ENCODE data around the gene AOPEP. TPM values are rescaled to one million over a fixed set of nuclear protein-coding genes. Genes with fewer than 3 reads are reported as not detected.
A peak's percentile ranks its signal among the peaks of the same experiment; 100 is the strongest.

The AOPEP gene
- total and polyA plus RNA-seq, 2 of the 13 experiments (the other 11 are each of a cell fraction or from before 2014, with no cell fraction given): 22.2 to 41.6 TPM

DNA sequence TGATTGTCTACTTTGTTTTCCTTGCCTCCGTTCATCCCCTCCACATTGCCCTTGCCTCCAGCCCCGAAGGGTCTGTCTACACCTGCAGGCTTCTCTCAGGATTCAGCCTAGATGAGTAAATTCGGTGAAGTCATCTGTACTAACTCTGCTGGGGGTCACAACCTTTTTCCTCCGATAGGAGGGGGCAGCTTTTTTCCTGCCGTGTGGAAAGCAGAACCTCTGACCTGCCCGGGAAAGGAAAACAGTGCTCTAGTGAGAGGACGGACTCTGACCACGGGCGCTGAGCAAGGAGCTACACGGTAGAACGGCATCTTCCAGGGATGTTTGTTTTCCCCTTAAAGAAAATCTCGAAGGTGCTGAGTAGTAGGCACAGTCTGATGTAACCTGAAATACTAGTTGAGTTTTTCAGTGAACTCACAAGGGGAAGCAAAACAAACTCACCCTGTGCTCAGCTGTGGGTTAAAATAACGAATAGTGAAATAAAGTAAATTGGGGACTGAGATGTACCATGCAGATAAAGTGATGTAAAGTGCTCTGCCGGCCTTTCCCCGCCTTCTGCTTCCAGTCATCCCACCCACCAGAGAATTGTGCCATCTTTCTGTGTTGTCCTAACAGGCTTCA, 281.8 kb downstream of the AOPEP start (continued):
- TF ChIP-seq, protein P1, sequence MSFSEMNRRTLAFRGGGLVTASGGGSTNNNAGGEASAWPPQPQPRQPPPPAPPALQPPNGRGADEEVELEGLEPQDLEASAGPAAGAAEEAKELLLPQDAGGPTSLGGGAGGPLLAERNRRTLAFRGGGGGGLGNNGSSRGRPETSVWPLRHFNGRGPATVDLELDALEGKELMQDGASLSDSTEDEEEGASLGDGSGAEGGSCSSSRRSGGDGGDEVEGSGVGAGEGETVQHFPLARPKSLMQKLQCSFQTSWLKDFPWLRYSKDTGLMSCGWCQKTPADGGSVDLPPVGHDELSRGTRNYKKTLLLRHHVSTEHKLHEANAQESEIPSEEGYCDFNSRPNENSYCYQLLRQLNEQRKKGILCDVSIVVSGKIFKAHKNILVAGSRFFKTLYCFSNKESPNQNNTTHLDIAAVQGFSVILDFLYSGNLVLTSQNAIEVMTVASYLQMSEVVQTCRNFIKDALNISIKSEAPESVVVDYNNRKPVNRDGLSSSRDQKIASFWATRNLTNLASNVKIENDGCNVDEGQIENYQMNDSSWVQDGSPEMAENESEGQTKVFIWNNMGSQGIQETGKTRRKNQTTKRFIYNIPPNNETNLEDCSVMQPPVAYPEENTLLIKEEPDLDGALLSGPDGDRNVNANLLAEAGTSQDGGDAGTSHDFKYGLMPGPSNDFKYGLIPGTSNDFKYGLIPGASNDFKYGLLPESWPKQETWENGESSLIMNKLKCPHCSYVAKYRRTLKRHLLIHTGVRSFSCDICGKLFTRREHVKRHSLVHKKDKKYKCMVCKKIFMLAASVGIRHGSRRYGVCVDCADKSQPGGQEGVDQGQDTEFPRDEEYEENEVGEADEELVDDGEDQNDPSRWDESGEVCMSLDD (CRISPR knock-in tag; IDR thresholded peaks at IDR 0.05; ENCODE audit: borderline replicate concordance): no peak
- TF ChIP-seq ZMYM4 (CRISPR knock-in tag; IDR thresholded peaks at IDR 0.05) (peak; percentile 59; the same call in 1 of the 2 replicates), NCOA2 (CRISPR knock-in tag; IDR thresholded peaks at IDR 0.05) (peak; percentile 65; the same call in 1 of the 2 replicates), ZNF331 (CRISPR knock-in tag; IDR thresholded peaks at IDR 0.05) (no peak; the same call in 1 of the 2 replicates), CBX5 (CRISPR knock-in tag; IDR thresholded peaks at IDR 0.05; ENCODE audit: borderline replicate concordance) (0 out of 2 replicates have a peak, but pooled peaks have one; percentile 39), TCF7 (IDR thresholded peaks at IDR 0.05; ENCODE audit: low read depth) (peak; percentile 56; the same call in 1 of the 2 replicates), CEBPB (IDR thresholded peaks at IDR 0.05; ENCODE audit: borderline replicate concordance, low read depth, low read length) (no peak), ZNF746 (CRISPR knock-in tag; IDR thresholded peaks at IDR 0.05) (peak; percentile 54; the same call in 1 of the 2 replicates), FOXK1 (CRISPR knock-in tag; IDR thresholded peaks at IDR 0.05; ENCODE audit: borderline replicate concordance, low read depth) (peak; percentile 40; the same call in 1 of the 2 replicates), ZNF546 (CRISPR knock-in tag; conservative IDR thresholded peaks at IDR 0.05) (no peak), TBX2 (CRISPR knock-in tag; IDR thresholded peaks at IDR 0.05; ENCODE audit: borderline replicate concordance) (peak; percentile 61; the same call in 1 of the 2 replicates), NR2F2 (IDR thresholded peaks at IDR 0.05; ENCODE audit: borderline replicate concordance, low read depth) (peak; percentile 93), CREM (IDR thresholded peaks at IDR 0.05) (peak; percentile 51; the same call in 1 of the 2 replicates), CREM (CRISPR knock-in tag; IDR thresholded peaks at IDR 0.05) (no peak), FOXO1 (CRISPR knock-in tag; IDR thresholded peaks at IDR 0.05) (peak; percentile 77; the same call in 1 of the 2 replicates)
- TF ChIP-seq, protein P2, sequence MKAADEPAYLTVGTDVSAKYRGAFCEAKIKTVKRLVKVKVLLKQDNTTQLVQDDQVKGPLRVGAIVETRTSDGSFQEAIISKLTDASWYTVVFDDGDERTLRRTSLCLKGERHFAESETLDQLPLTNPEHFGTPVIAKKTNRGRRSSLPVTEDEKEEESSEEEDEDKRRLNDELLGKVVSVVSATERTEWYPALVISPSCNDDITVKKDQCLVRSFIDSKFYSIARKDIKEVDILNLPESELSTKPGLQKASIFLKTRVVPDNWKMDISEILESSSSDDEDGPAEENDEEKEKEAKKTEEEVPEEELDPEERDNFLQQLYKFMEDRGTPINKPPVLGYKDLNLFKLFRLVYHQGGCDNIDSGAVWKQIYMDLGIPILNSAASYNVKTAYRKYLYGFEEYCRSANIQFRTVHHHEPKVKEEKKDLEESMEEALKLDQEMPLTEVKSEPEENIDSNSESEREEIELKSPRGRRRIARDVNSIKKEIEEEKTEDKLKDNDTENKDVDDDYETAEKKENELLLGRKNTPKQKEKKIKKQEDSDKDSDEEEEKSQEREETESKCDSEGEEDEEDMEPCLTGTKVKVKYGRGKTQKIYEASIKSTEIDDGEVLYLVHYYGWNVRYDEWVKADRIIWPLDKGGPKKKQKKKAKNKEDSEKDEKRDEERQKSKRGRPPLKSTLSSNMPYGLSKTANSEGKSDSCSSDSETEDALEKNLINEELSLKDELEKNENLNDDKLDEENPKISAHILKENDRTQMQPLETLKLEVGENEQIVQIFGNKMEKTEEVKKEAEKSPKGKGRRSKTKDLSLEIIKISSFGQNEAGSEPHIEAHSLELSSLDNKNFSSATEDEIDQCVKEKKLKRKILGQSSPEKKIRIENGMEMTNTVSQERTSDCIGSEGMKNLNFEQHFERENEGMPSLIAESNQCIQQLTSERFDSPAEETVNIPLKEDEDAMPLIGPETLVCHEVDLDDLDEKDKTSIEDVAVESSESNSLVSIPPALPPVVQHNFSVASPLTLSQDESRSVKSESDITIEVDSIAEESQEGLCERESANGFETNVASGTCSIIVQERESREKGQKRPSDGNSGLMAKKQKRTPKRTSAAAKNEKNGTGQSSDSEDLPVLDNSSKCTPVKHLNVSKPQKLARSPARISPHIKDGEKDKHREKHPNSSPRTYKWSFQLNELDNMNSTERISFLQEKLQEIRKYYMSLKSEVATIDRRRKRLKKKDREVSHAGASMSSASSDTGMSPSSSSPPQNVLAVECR (CRISPR knock-in tag; IDR thresholded peaks at IDR 0.05; ENCODE audit: borderline replicate concordance): peak; percentile 61; the same call in 1 of the 2 replicates
- TF ChIP-seq, protein P3, sequence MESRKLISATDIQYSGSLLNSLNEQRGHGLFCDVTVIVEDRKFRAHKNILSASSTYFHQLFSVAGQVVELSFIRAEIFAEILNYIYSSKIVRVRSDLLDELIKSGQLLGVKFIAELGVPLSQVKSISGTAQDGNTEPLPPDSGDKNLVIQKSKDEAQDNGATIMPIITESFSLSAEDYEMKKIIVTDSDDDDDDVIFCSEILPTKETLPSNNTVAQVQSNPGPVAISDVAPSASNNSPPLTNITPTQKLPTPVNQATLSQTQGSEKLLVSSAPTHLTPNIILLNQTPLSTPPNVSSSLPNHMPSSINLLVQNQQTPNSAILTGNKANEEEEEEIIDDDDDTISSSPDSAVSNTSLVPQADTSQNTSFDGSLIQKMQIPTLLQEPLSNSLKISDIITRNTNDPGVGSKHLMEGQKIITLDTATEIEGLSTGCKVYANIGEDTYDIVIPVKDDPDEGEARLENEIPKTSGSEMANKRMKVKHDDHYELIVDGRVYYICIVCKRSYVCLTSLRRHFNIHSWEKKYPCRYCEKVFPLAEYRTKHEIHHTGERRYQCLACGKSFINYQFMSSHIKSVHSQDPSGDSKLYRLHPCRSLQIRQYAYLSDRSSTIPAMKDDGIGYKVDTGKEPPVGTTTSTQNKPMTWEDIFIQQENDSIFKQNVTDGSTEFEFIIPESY (CRISPR knock-in tag; IDR thresholded peaks at IDR 0.05): no peak; the same call in 1 of the 2 replicates
- TF ChIP-seq, protein P4, sequence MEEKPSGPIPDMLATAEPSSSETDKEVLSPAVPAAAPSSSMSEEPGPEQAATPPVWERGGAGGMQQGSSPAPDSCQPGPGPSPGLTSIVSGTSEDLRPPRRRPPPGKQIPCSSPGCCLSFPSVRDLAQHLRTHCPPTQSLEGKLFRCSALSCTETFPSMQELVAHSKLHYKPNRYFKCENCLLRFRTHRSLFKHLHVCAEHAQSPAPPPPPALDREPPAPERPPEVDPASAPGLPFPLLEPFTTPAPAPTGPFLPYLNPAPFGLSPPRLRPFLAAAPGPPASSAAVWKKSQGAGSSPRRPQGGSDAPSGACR (CRISPR knock-in tag; IDR thresholded peaks at IDR 0.05): 0 out of 2 replicates have a peak, but pooled peaks have one; percentile 27
